SU-DHL-6 (cell line): ENCODE measurements around the gene CEP350.

Experiments used
- EZH2phosphoT487 ChIP-seq: fragments of 200-600 bp; sonication (generic), shearing (Covaris generic); conservative IDR thresholded peaks from 2 replicates; pipeline ENCODE4 v1.6.1; 2018; ENCODE audit warnings: mild to moderate bottlenecking, antibody characterized with exemption, low read length, moderate library complexity, mixed read lengths
- TF ChIP-seq, protein P1 (sequence below): fragments of 200-600 bp; sonication (generic); IDR thresholded peaks from one replicate; pipeline ENCODE4 v1.5.1; 2017; ENCODE audit warnings: antibody characterized with exemption, mild to moderate bottlenecking, low read length, moderate library complexity; ENCODE audit not compliant: insufficient read depth, poor library complexity, severe bottlenecking

DNA sequence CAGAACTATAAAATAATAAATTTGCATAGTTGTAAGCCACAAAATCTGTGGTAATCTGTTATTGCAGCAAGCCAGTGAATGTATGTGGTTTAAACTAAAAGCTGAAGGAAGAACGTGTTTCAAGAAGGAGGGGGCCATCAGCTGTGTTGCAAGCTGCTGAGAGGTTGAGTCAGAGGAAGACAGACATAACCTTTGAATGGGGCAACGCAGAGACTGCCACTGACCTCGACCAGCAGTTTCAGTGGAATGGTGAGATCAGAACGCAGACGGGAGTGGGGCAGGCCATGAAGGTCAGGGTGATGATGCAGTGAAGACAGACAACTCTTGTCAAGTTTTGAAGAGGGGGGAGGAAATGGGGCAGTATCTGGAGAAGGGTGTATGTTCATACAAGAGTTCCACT lies 176.9 kb downstream of the CEP350 start:
- TF ChIP-seq, protein P1, sequence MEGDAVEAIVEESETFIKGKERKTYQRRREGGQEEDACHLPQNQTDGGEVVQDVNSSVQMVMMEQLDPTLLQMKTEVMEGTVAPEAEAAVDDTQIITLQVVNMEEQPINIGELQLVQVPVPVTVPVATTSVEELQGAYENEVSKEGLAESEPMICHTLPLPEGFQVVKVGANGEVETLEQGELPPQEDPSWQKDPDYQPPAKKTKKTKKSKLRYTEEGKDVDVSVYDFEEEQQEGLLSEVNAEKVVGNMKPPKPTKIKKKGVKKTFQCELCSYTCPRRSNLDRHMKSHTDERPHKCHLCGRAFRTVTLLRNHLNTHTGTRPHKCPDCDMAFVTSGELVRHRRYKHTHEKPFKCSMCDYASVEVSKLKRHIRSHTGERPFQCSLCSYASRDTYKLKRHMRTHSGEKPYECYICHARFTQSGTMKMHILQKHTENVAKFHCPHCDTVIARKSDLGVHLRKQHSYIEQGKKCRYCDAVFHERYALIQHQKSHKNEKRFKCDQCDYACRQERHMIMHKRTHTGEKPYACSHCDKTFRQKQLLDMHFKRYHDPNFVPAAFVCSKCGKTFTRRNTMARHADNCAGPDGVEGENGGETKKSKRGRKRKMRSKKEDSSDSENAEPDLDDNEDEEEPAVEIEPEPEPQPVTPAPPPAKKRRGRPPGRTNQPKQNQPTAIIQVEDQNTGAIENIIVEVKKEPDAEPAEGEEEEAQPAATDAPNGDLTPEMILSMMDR: no peak
- TF ChIP-seq EZH2phosphoT487: no peak
